ENCODE data around the gene PET100. TPM values are rescaled to one million over a fixed set of nuclear protein-coding genes. Genes with fewer than 3 reads are reported as not detected.

PET100 gene
- total and polyA plus RNA-seq, 10 donors: 8.7 to 130 (median 86.8) TPM

DNA sequence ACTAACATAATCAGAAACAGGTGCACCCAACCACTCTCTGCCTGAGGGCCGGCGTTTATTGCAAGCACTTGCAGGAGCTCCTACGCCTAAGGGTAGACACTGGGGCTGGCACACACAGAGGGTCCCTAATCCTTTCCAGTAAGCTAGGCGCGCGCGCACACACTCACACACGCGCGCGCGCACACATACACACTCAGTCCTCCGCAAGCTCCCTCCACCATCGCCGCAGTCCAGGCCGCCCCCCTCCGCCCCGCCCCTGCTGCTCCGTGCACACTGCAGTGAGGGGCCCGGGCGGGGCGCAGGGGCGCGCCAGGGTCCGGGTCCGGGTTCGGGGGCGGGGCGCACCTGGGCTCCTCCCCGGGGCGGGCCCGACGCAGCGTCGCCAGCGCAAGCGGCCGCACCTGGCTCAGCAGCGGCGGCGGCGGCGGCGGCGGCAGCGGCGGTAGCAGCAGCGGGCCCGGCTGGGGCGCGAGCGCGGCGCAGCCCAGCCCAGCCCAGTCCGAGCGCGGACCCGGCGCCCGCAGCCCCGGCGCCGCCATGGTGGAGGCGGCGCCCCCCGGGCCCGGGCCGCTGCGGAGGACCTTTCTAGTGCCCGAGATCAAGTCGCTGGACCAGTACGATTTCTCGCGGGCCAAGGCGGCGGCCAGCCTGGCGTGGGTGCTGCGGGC, 34.0 kb upstream of the PET100 start, which contains the start of gene CAMSAP3:
TSS of gene CAMSAP3 (plus strand) at position 398 of the 668 bp plus-strand sequence. CDS start at position 538, 140 bp downstream.
- no peaks in the 10 kb centered on the region for H3K36me3 ChIP-seq
- no peak for TF ChIP-seq POLR2A (IDR thresholded peaks at IDR 0.05)
- no peak for TF ChIP-seq POLR2AphosphoS5 (IDR thresholded peaks at IDR 0.05)
- TF ChIP-seq, protein P1, sequence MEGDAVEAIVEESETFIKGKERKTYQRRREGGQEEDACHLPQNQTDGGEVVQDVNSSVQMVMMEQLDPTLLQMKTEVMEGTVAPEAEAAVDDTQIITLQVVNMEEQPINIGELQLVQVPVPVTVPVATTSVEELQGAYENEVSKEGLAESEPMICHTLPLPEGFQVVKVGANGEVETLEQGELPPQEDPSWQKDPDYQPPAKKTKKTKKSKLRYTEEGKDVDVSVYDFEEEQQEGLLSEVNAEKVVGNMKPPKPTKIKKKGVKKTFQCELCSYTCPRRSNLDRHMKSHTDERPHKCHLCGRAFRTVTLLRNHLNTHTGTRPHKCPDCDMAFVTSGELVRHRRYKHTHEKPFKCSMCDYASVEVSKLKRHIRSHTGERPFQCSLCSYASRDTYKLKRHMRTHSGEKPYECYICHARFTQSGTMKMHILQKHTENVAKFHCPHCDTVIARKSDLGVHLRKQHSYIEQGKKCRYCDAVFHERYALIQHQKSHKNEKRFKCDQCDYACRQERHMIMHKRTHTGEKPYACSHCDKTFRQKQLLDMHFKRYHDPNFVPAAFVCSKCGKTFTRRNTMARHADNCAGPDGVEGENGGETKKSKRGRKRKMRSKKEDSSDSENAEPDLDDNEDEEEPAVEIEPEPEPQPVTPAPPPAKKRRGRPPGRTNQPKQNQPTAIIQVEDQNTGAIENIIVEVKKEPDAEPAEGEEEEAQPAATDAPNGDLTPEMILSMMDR (IDR thresholded peaks at IDR 0.05 in 8 of 11, conservative IDR thresholded peaks at IDR 0.05 in 3 of 11): no peak
- intact Hi-C loops (cut with DNase I; ENCODE audit: low total_unique reads): no loop called here
- H3K27ac ChIP-seq: no peak within 1 kb of the TSS
- DNase-seq: no peak
- no peaks in the 10 kb centered on the region for H3K9me3 ChIP-seq
- 0 to 1% (median 1%) methylated on average over 21 to 78 of the region's 78 CpGs for WGBS, 5 donors
- peak within 1 kb of the TSS in 7 of 8 donors; percentile 23 to 72 (median 37) for H3K4me3 ChIP-seq
- peaks cover 3 to 16% (median 10%) of the 10 kb centered on the region in 6 donors for H3K4me1 ChIP-seq
- H3K27me3 ChIP-seq (replicated peaks in 1 of 7): peaks cover 4 to 84% (median 34%) of the 10 kb centered on the region in 7 donors

DNA sequence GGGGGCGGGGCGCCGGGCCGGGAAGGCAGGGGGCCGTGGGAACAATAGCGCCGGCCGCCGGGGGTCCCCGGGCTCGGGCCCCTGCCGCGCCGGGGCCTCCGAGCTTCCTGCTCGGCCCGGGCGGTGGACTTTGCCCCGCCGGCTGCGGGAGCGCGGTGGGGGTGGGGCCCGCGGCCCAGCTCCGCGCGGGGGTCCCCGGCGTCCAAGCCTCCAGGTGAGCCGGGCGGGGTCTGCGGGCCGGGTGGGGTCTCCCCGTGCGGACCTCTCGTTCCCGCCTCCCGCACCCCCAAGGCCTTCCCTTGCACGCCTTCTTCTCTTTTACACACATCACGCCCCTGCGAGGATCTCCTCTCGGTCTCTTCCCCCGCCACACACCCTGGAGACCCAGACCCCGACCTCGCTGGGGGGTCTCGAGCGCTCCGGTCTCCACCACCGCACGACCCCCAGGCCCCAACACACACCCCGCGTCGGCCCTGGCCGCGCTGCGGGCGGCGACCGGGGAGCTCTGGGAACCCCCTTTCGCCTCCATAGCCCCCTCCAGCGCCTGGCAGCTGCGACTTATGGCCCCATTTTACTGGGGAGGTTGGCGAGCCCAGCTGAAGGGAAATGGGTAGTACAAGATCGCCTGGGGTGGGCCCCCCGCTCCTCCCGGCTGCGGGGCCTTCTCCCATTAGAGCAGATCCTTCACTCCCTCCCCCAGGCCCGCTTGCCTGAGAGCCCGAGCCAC, 33.2 kb upstream of the PET100 start:
- H3K27ac ChIP-seq: no peak overlapping the region
- H3K4me1 ChIP-seq: peaks cover 3 to 16% (median 10%) of the 10 kb centered on the region in 6 donors
- H3K36me3 ChIP-seq: no peaks in the 10 kb centered on the region
- no peak for DNase-seq
- 3 to 8% (median 6%) methylated on average over 30 to 70 of the region's 70 CpGs for WGBS, 5 donors
- H3K9me3 ChIP-seq: no peaks in the 10 kb centered on the region
- TF ChIP-seq, protein P1 (IDR thresholded peaks at IDR 0.05 in 8 of 11, conservative IDR thresholded peaks at IDR 0.05 in 3 of 11): no peak
- TF ChIP-seq POLR2AphosphoS5 (IDR thresholded peaks at IDR 0.05) (no peak), POLR2A (IDR thresholded peaks at IDR 0.05) (no peak)
- H3K4me3 ChIP-seq: peak overlapping the region in 6 of 8 donors; percentile 8 to 72 (median 39)
- H3K27me3 ChIP-seq (replicated peaks in 1 of 7): peaks cover 4 to 82% (median 34%) of the 10 kb centered on the region in 7 donors
- intact Hi-C loops (cut with DNase I; ENCODE audit: low total_unique reads): no loop called here

DNA sequence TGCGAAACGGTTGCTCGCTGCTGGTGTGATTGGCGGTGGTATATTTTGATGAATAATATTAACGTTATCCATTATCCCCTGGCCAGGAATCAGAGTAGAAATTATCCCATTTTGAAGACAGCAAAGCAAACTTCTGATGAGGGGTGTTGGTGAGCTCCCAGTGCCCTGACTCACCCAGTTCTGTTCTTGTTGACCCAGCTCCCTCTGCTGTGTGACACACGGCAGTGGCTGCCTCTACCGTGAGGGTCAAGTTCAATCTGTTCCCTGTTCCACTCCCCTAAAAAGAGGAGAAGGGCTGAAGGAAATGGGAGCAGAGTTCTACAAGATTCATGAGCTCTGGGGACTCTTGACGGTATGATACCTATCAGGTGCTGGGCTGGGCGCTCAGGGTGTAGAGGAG, 31.9 kb upstream of the PET100 start:
- no peak for TF ChIP-seq POLR2A (IDR thresholded peaks at IDR 0.05)
- TF ChIP-seq POLR2AphosphoS5 (IDR thresholded peaks at IDR 0.05): no peak
- TF ChIP-seq, protein P1 (IDR thresholded peaks at IDR 0.05 in 8 of 11, conservative IDR thresholded peaks at IDR 0.05 in 3 of 11): no peak
- intact Hi-C loops (cut with DNase I; ENCODE audit: low total_unique reads): no loop called here
- Histone ChIP-seq H3K4me1 (peaks cover 3 to 16% (median 10%) of the 10 kb centered on the region in 6 donors), H3K9me3 (no peaks in the 10 kb centered on the region), H3K36me3 (no peaks in the 10 kb centered on the region), H3K27ac (no peak overlapping the region), H3K27me3 (replicated peaks in 1 of 7) (peaks cover 4 to 82% (median 30%) of the 10 kb centered on the region in 7 donors), H3K4me3 (no peak overlapping the region)
- WGBS, 5 donors: 67 to 80% (median 71%) methylated on average over 9 of the region's 9 CpGs
- no peak for DNase-seq

DNA sequence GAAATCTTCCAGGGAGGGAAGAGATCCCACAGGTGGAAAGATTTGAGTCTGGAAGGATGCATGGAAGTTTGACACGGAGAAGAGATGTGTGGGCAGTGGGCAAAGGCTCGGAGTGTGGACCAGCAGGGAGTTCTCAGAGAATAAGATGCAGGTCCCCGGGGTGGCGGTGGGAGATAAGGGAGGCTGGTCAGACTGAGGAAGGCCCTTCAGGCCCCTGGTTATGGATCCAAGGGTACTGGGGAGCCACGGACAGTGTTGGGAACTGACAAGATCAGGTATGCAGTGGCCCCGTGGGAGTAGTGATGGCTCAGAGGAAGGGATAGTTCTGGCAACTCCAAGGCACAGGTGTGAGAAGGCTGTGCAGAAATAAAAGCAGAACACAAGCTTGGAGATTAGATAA, 31.4 kb upstream of the PET100 start:
- no peak overlapping the region for H3K4me3 ChIP-seq
- no peak overlapping the region for H3K27ac ChIP-seq
- WGBS, 5 donors: 70 to 83% (median 77%) methylated on average over 6 of the region's 6 CpGs
- peaks cover 3 to 16% (median 10%) of the 10 kb centered on the region in 6 donors for H3K4me1 ChIP-seq
- intact Hi-C loops (cut with DNase I; ENCODE audit: low total_unique reads): no loop called here
- H3K36me3 ChIP-seq: no peaks in the 10 kb centered on the region
- TF ChIP-seq POLR2A (IDR thresholded peaks at IDR 0.05) (no peak), POLR2AphosphoS5 (IDR thresholded peaks at IDR 0.05) (no peak)
- TF ChIP-seq, protein P1 (IDR thresholded peaks at IDR 0.05 in 8 of 11, conservative IDR thresholded peaks at IDR 0.05 in 3 of 11): no peak
- no peak for DNase-seq
- H3K9me3 ChIP-seq: no peaks in the 10 kb centered on the region
- H3K27me3 ChIP-seq (replicated peaks in 1 of 7): peaks cover 4 to 78% (median 30%) of the 10 kb centered on the region in 7 donors

All from spleen (tissue), 11 donors.